ENCODE results near the gene MAML3. TPM values are rescaled to one million over a fixed set of nuclear protein-coding genes. Genes with fewer than 3 reads are reported as not detected.

Gene MAML3
- total RNA-seq, 1 donor from 2014 or later: 2.7 TPM

GRCh38 chr4:139961344-139961946, 192.5 kb downstream of the MAML3 start:
- Histone ChIP-seq H3K27me3 (ENCODE audit: control insufficient read depth, insufficient read depth, low read length) (no peaks in the 10 kb centered on the region), H3K36me3 (ENCODE audit: control insufficient read depth, insufficient read depth, low read length) (no peaks in the 10 kb centered on the region), H3K4me3 (ENCODE audit: low read depth, low read length) (no peak overlapping the region)
- no peak for TF ChIP-seq CTCF (IDR thresholded peaks at IDR 0.05; ENCODE audit: insufficient read depth, low read length, poor library complexity, severe bottlenecking)
- no peak for DNase-seq (ENCODE audit: low read depth)

- H3K27me3 ChIP-seq (ENCODE audit: control insufficient read depth, insufficient read depth, low read length): no peaks in the 10 kb centered on the region
- H3K4me3 ChIP-seq (ENCODE audit: low read depth, low read length): no peak overlapping the region
- no peaks in the 10 kb centered on the region for H3K36me3 ChIP-seq (ENCODE audit: control insufficient read depth, insufficient read depth, low read length)
- TF ChIP-seq CTCF (IDR thresholded peaks at IDR 0.05; ENCODE audit: insufficient read depth, low read length, poor library complexity, severe bottlenecking): no peak
- DNase-seq (ENCODE audit: low read depth): no peak
These were observed 194.6 kb downstream of the MAML3 start for GRCh38 chr4:139959396-139959795.

- DNase-seq (ENCODE audit: low read depth): no peak
- Histone ChIP-seq H3K27me3 (ENCODE audit: control insufficient read depth, insufficient read depth, low read length) (no peaks in the 10 kb centered on the region), H3K36me3 (ENCODE audit: control insufficient read depth, insufficient read depth, low read length) (no peaks in the 10 kb centered on the region), H3K4me3 (ENCODE audit: low read depth, low read length) (no peak overlapping the region)
- TF ChIP-seq CTCF (IDR thresholded peaks at IDR 0.05; ENCODE audit: insufficient read depth, low read length, poor library complexity, severe bottlenecking): no peak
These were observed 195.3 kb downstream of the MAML3 start for GRCh38 chr4:139958739-139959098.

- Histone ChIP-seq H3K27me3 (ENCODE audit: control insufficient read depth, insufficient read depth, low read length) (no peaks in the 10 kb centered on the region), H3K4me3 (ENCODE audit: low read depth, low read length) (no peak overlapping the region), H3K36me3 (ENCODE audit: control insufficient read depth, insufficient read depth, low read length) (no peaks in the 10 kb centered on the region)
- no peak for TF ChIP-seq CTCF (IDR thresholded peaks at IDR 0.05; ENCODE audit: insufficient read depth, low read length, poor library complexity, severe bottlenecking)
- DNase-seq (ENCODE audit: low read depth): no peak
These were observed 195.8 kb downstream of the MAML3 start for GRCh38 chr4:139957986-139958738.

- Histone ChIP-seq H3K27me3 (ENCODE audit: control insufficient read depth, insufficient read depth, low read length) (no peaks in the 10 kb centered on the region), H3K4me3 (ENCODE audit: low read depth, low read length) (no peak overlapping the region), H3K36me3 (ENCODE audit: control insufficient read depth, insufficient read depth, low read length) (no peaks in the 10 kb centered on the region)
- no peak for TF ChIP-seq CTCF (IDR thresholded peaks at IDR 0.05; ENCODE audit: insufficient read depth, low read length, poor library complexity, severe bottlenecking)
- no peak for DNase-seq (ENCODE audit: low read depth)
These were observed 196.9 kb downstream of the MAML3 start for GRCh38 chr4:139957065-139957464.

All from kidney epithelial cell (primary cell).